PC-3 (cell line): ENCODE data around the gene MCTP2. TPM values are rescaled to one million over a fixed set of nuclear protein-coding genes. Genes with fewer than 3 reads are reported as not detected.

Experiments
- ATAC-seq: fragments of 200-7000 bp; cut with Tn5 transposase; 2 replicates; pipeline ENCODE4 v1.9.1; 2020; ENCODE audit warnings: mild to moderate bottlenecking, moderate library complexity
- BruUV-seq: library from RNA; stranded (reverse); fragments of 400-500 nt; replicated peaks from 2 replicates; lab custom pipeline; 2021; lab: Mats Ljungman, UMichigan
- CTCF ChIA-PET: fragments of 300-600 bp; sonication (Branson Sonifier 250); formaldehyde crosslinking; loops from one replicate; lab custom pipeline; 2022; ENCODE audit warnings: antibody characterized with exemption; lab: Charles Lee
- POLR2A ChIA-PET: fragments of 300-600 bp; sonication (Branson Sonifier 250); formaldehyde crosslinking; loops from one replicate; lab custom pipeline; 2022; ENCODE audit warnings: antibody characterized with exemption; ENCODE audit not compliant: unreplicated experiment; lab: Charles Lee
- DNase-seq: peaks from one replicate; pipeline ENCODE4 v3.0.0-alpha.2; 2015
- H2AFZ ChIP-seq: fragments of 300-600 bp; sonication (generic); 2 replicates; pipeline ENCODE4 v1.6.0; 2016; ENCODE audit warnings: antibody characterized with exemption, low read length
- H3F3A ChIP-seq: fragments of 300-600 bp; sonication (generic); one replicate; pipeline ENCODE4 v1.6.0; 2017; ENCODE audit warnings: antibody characterized with exemption, low read length, control low read depth, mild to moderate bottlenecking; ENCODE audit not compliant: unreplicated experiment
- H3K27ac ChIP-seq: fragments of 300-600 bp; sonication (generic); 2 replicates; pipeline ENCODE4 v1.5.1; 2016; ENCODE audit warnings: mild to moderate bottlenecking, low read length
- H3K27me3 ChIP-seq: fragments of 300-600 bp; sonication (generic); 2 replicates; pipeline ENCODE4 v1.6.1; 2016; ENCODE audit warnings: low read length, mixed read lengths
- H3K36me3 ChIP-seq: fragments of 300-600 bp; sonication (generic); 2 replicates; pipeline ENCODE4 v1.6.1; 2016; ENCODE audit warnings: low read depth, mixed run types, low read length, mixed read lengths
- H3K4me1 ChIP-seq: fragments of 300-600 bp; sonication (generic); 2 replicates; pipeline ENCODE4 v1.5.1; 2016; ENCODE audit warnings: low read length; ENCODE audit not compliant: insufficient read depth
- H3K4me2 ChIP-seq: fragments of 300-600 bp; sonication (generic); 2 replicates; pipeline ENCODE4 v1.6.0; 2016; ENCODE audit warnings: low read length
- H3K4me3 ChIP-seq: fragments of 300-600 bp; sonication (generic); 2 replicates; pipeline ENCODE4 v1.5.1; 2016; ENCODE audit warnings: mild to moderate bottlenecking, low read length, mixed read lengths
- H3K79me2 ChIP-seq: fragments of 300-600 bp; sonication (generic); 2 replicates; pipeline ENCODE4 v1.6.1; 2017; ENCODE audit warnings: low read length, mixed read lengths
- H3K9ac ChIP-seq: fragments of 300-600 bp; sonication (generic); 2 replicates; pipeline ENCODE4 v1.6.0; 2016; ENCODE audit warnings: mild to moderate bottlenecking, low read length
- H3K9me2 ChIP-seq: fragments of 300-600 bp; sonication (generic); replicated peaks from 2 replicates; pipeline ENCODE4 v1.6.1; 2016; ENCODE audit warnings: mixed run types, low read length, mixed read lengths
- H3K9me3 ChIP-seq: fragments of 300-600 bp; sonication (generic); 2 replicates; pipeline ENCODE4 v1.6.1; 2016; ENCODE audit warnings: low read length, mixed read lengths
- H4K20me1 ChIP-seq: fragments of 300-600 bp; sonication (generic); 2 replicates; pipeline ENCODE4 v1.6.1; 2016; ENCODE audit warnings: low read length, mixed read lengths
- CTCF ChIP-seq: fragments of 300-600 bp; sonication (generic); conservative IDR thresholded peaks from 2 replicates; pipeline ENCODE4 v1.5.1; 2017; ENCODE audit warnings: antibody characterized with exemption, low read depth, mild to moderate bottlenecking, low read length
- EZH2 ChIP-seq: fragments of 300-600 bp; sonication (generic); IDR thresholded peaks from one replicate; pipeline ENCODE4 v1.6.1; 2017; ENCODE audit warnings: antibody characterized with exemption, mild to moderate bottlenecking, low read length; ENCODE audit not compliant: unreplicated experiment
- EZH2phosphoT487 ChIP-seq: fragments of 300-600 bp; sonication (generic); IDR thresholded peaks from 2 replicates; pipeline ENCODE4 v1.6.1; 2018; ENCODE audit warnings: mild to moderate bottlenecking, antibody characterized with exemption, low read length, borderline replicate concordance
- intact Hi-C: fragments of 100-400 bp; cut with micrococcal nuclease; formaldehyde crosslinking; loops from 2 replicates; pipeline ENCODE4 v1.9.0; 2023
- total RNA-seq: library from RNA; depleted of rRNA; stranded (reverse); fragments of >200 nt; gene quantifications from 2 replicates; pipeline ENCODE4 v1.2.3, GENCODE V29; 2014

The MCTP2 gene
- total RNA-seq, 1 experiment from 2014 or later: 6.2 TPM

- DNase-seq: no peak
- Histone ChIP-seq H3K4me1 (no peaks in the 10 kb centered on the region), H4K20me1 (no peaks in the 10 kb centered on the region), H3K9me2 (no peaks in the 10 kb centered on the region), H3K27me3 (no peaks in the 10 kb centered on the region), H3K27ac (no peak overlapping the region), H3K9ac (no peak overlapping the region), H3K4me3 (no peak overlapping the region), H3F3A (no peaks in the 10 kb centered on the region), H3K9me3 (no peaks in the 10 kb centered on the region), H3K79me2 (no peaks in the 10 kb centered on the region), H3K4me2 (no peak overlapping the region), H3K36me3 (no peaks in the 10 kb centered on the region), H2AFZ (no peak overlapping the region)
- BruUV-seq: no TSS peak
- ChIA-PET CTCF (no interaction called here), POLR2A (no interaction called here)
- ATAC-seq: no peak
- TF ChIP-seq EZH2: no peak
- no peak for TF ChIP-seq EZH2phosphoT487
- TF ChIP-seq CTCF: no peak
- intact Hi-C loops: no loop called here
Measured at GRCh38 chr15:94400526-94401298, 169.4 kb downstream of the MCTP2 start.

GRCh38 chr15:94403331-94403730 lies 172.0 kb downstream of the MCTP2 start:
- H3K79me2 ChIP-seq: no peaks in the 10 kb centered on the region
- no peaks in the 10 kb centered on the region for H3K27me3 ChIP-seq
- H3K27ac ChIP-seq: no peak overlapping the region
- H3K4me1 ChIP-seq: no peaks in the 10 kb centered on the region
- BruUV-seq: no TSS peak
- H4K20me1 ChIP-seq: no peaks in the 10 kb centered on the region
- DNase-seq (no peak), ATAC-seq (no peak)
- no peak overlapping the region for H2AFZ ChIP-seq
- H3K4me2 ChIP-seq: no peak overlapping the region
- TF ChIP-seq EZH2phosphoT487: no peak
- TF ChIP-seq CTCF: no peak
- no peak for TF ChIP-seq EZH2
- no peaks in the 10 kb centered on the region for H3K9me2 ChIP-seq
- intact Hi-C loops: no loop called here
- H3K36me3 ChIP-seq: no peaks in the 10 kb centered on the region
- no peaks in the 10 kb centered on the region for H3F3A ChIP-seq
- ChIA-PET POLR2A (no interaction called here), CTCF (no interaction called here)
- no peak overlapping the region for H3K4me3 ChIP-seq
- H3K9me3 ChIP-seq: no peaks in the 10 kb centered on the region
- H3K9ac ChIP-seq: no peak overlapping the region

- no peaks in the 10 kb centered on the region for H3F3A ChIP-seq
- intact Hi-C loops: no loop called here
- DNase-seq: no peak
- no peaks in the 10 kb centered on the region for H4K20me1 ChIP-seq
- H3K27me3 ChIP-seq: no peaks in the 10 kb centered on the region
- H3K9me3 ChIP-seq: no peaks in the 10 kb centered on the region
- H3K4me3 ChIP-seq: no peak overlapping the region
- TF ChIP-seq CTCF (no peak), EZH2 (no peak), EZH2phosphoT487 (no peak)
- ChIA-PET POLR2A (no interaction called here), CTCF (no interaction called here)
- no peaks in the 10 kb centered on the region for H3K36me3 ChIP-seq
- H3K9ac ChIP-seq: no peak overlapping the region
- BruUV-seq: no TSS peak
- no peak overlapping the region for H2AFZ ChIP-seq
- ATAC-seq: no peak
- no peaks in the 10 kb centered on the region for H3K9me2 ChIP-seq
- H3K4me1 ChIP-seq: no peaks in the 10 kb centered on the region
- no peak overlapping the region for H3K27ac ChIP-seq
- H3K79me2 ChIP-seq: no peaks in the 10 kb centered on the region
- no peak overlapping the region for H3K4me2 ChIP-seq
Measured at GRCh38 chr15:94404733-94405283, 173.4 kb downstream of the MCTP2 start.
